GM18951 (cell line): ENCODE results near the gene ZNF24.
A peak's percentile ranks its signal among the peaks of the same experiment; 100 is the strongest.

Experiments used
- POLR2A ChIP-seq: IDR thresholded peaks from 4 replicates; pipeline ENCODE4 v1.6.1; 2011; ENCODE audit warnings: mild to moderate bottlenecking; ENCODE audit not compliant: insufficient read length, insufficient read depth; ENCODE audit errors: extremely low read depth
- in situ Hi-C: fragments of 300-500 bp; cut with MboI; formaldehyde crosslinking; loops from one replicate; pipeline ENCODE4 v1.12.0; 2022; ENCODE audit warnings: low sequenced_read_pairs, mixed read lengths, inconsistent platforms; ENCODE audit not compliant: unreplicated experiment

ZNF24 gene

DNA sequence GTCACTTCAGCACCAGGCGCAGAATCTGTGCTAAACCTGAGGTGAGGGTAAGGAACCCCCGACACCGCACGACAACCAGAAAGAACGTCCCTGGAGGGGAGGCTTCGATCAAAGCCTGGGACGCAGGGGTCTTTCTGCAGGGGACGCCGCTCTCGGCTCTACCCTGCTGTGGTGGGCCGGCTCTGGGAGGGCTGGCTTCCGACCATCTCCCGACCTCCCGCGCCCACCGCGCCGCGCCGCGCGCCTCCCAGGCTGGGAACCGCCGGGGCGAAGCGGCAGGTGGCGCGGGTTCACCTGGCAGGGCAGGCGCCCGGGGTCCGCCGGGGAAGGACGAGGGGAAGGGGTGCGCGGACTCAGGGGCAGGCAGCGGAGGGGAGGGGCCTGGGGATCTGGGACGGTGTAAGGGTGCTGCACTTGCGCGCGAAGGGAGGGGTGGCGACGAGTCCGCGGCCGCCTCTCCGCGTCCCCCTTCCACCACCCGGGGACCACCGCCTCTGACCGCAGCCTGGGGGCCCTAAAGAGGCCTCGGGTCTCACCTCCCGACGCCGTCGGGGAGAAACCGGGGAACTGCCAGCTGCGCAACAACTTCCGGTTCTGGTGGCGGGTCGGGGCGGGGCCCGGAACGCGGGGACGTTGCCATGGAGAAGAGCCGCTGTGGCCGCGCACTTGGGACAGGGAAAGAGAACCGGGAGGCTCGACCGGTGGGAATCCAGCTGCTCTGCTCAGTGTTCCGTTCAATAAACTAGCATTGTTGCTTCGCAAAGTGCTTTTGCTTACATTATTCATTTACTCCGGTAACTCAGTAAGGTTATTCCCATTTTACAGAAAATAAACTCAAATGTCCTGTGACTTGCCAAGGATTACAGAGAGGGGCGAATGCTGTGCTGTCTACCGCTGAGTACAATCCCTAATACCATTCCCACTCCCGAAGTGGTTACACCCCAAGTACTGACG lies 32.8 kb upstream of the ZNF24 start, which contains the start of gene ZNF396:
TSS of gene ZNF396 (minus strand) at position 596 of the 954 bp plus-strand sequence. CDS start 3,045 bp downstream, outside the sequence.
- TF ChIP-seq POLR2A: peak; percentile 35
- in situ Hi-C loops: loop anchor here (25.0 kb wide), 2 partner anchors 560 to 885 kb away; no protein-coding TSS in a partner anchor

GRCh38 chr18:35376393-35376741 lies 32.1 kb upstream of the ZNF24 start:
- TF ChIP-seq POLR2A: no peak
- in situ Hi-C loops: loop anchor here (25.0 kb wide), 2 partner anchors 561 to 886 kb away; no protein-coding TSS in a partner anchor

GRCh38 chr18:35374708-35375107 lies 30.5 kb upstream of the ZNF24 start:
- TF ChIP-seq POLR2A: no peak
- in situ Hi-C loops: loop anchor here (25.0 kb wide), 2 partner anchors 563 to 888 kb away; no protein-coding TSS in a partner anchor

GRCh38 chr18:35371412-35372195 lies 27.4 kb upstream of the ZNF24 start:
- no peak for TF ChIP-seq POLR2A
- in situ Hi-C loops: no loop called here

DNA sequence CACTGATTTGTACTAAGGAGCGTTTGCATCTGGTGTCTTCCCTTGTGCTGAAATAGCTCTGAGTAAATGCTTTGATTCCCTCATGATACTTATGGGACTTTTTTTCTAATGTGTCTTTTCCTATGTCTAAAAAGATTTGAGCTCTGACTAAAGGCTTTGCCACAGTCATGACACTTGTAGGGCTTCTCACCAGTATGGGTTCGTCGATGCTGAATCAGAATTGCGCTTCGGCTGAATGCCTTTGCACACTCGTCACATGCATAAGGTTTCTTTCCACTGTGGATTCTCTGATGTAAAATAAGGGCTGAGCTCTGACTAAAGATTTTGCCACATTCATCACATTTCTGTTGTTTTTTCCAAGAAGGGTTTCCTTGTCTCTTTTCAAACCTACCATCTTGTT lies 24.9 kb upstream of the ZNF24 start:
- no peak for TF ChIP-seq POLR2A
- in situ Hi-C loops: no loop called here

GRCh38 chr18:35368595-35368994 lies 24.4 kb upstream of the ZNF24 start:
- TF ChIP-seq POLR2A: no peak
- in situ Hi-C loops: no loop called here

DNA sequence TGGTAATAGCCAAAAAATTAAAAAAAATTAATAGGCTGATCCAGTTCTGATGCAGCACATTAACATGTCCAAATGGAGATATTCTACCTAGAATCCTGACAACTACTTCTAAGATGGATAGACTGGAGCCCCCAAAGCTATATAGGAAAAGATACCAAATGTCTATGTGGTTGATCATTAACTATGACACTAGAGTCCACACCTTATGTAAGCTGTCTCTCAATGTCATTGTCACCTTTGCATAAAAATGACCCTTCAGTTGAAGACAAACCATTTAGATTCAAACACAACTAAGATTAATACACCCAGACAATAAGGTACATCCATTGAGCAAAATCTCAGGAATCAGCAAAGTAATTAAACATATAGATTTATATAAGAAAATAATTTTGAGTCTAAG lies 18.3 kb upstream of the ZNF24 start:
- no peak for TF ChIP-seq POLR2A
- in situ Hi-C loops: no loop called here

DNA sequence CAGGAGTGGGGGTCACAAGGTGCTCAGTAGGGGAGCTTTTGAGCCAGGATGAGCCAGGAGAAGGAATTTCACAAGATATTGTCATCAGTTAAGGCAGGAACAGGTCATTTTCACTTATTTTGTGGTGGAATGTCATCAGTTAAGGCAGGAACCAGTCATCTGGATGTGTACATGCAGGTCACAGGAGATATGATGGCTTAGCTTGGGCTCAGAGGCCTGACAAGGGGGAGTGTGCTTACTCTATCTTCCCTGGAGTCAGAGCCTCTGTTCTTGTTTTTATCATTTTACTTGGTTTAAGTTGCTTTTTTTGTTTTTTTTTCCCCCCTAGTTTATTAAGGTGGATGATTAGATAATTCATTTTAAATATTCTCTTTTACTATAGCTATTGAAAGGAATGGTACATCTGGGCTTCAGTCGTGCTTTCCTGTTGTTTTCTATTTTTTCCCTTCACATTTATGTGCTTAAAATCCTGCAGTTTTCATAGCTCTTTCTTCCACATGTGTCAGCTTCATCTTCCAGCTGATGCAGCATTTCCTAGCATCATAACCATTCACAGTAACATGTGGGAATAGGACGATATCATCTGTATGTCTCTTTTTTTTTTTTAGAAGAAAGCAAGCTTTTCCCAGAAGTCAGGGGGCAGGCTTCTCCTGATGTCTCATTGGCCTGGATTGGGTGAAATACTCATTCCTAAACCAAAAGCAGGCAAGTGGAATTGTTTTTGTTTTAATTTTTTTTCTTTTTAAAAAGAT lies 17.5 kb upstream of the ZNF24 start:
- in situ Hi-C loops: no loop called here
- TF ChIP-seq POLR2A: no peak

DNA sequence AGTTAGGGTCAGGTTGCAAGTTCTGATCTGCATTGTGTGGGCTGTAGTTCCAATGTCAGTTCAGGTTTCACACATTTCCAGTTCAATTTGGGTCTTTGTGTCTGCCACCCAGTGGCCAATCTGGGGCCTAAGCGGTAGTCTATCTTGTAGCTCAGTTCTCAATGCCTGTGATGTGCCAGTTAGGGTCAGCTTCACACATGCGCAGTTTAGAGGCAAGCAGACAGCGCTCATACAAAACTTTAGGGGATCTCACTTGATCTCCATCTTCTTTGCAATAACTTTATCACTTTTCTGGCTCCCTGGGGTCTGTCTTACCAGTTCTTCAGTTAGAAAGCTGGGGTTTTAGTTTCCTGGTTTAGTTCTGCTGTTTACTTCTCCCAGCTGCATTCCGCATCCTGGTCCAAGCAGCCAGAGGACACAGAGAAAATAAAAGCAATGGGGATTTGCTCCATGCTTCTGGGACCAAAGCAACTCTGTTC lies 11.0 kb upstream of the ZNF24 start:
- in situ Hi-C loops: no loop called here
- TF ChIP-seq POLR2A: no peak

DNA sequence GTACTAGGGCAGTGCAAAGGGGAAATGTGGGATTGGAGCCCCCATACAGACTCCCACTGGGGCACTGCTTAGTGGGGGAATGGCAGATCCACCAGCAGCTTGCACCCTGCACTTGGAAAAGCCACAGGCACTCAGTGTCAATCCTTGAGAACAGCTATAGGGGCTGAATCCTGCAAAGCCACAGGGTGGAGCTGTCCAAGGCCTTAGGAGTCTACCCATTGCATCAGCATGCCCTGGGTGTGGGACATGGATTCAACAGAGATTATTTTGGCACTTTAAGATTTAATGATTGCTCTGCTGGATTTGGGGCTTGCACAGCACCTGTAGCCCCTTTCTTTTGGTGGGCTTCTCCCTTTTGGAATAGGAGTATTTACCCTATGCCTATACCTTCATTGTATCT lies 8.6 kb upstream of the ZNF24 start:
- in situ Hi-C loops: no loop called here

DNA sequence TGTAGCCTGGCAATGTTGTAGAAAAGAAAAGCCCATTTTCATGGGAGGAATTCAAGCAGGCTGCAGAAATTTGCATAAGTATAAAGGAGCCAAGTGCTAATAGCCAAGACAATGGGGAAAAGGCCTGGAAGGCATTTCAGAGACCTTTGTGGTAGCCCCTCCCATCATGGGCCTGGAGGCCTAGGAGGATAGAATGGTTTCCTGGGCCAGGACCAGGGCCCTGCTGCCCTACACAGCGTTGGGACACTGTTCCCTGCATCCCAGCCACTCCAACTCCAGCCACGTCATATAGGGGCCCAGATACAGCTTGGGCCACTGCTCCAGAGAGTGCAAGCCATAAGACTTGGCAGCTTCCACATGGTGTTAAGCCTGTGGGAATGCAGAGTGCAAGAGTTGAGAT lies 8.1 kb upstream of the ZNF24 start:
- in situ Hi-C loops: no loop called here
- TF ChIP-seq POLR2A: no peak

More for the DNA sequence above, 8.6 kb upstream of the ZNF24 start:
- no peak for TF ChIP-seq POLR2A

- in situ Hi-C loops: no loop called here
Measured at GRCh38 chr18:35348001-35348400, 3.8 kb upstream of the ZNF24 start.

DNA sequence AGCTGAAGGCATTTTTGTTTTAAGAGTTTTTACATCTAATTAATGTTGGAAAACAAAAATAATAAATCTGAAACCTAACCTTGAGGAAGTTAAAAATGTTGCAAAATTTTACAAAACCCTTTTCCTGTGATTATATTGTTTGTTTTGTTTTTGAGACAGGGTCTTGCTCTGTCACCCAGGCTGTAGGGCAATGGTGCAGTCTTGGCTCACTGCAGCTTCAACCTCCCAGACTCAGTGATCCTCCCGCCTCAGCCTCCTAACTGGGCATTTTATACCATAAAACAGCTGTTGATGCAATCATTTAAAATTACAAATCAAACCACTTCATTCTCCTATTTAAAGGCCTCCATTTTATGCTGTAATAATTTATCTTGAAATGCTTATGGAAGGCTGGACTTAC lies 1.7 kb upstream of the ZNF24 start:
- in situ Hi-C loops: no loop called here

More at GRCh38 chr18:35348001-35348400, 3.8 kb upstream of the ZNF24 start:
- TF ChIP-seq POLR2A: no peak

DNA sequence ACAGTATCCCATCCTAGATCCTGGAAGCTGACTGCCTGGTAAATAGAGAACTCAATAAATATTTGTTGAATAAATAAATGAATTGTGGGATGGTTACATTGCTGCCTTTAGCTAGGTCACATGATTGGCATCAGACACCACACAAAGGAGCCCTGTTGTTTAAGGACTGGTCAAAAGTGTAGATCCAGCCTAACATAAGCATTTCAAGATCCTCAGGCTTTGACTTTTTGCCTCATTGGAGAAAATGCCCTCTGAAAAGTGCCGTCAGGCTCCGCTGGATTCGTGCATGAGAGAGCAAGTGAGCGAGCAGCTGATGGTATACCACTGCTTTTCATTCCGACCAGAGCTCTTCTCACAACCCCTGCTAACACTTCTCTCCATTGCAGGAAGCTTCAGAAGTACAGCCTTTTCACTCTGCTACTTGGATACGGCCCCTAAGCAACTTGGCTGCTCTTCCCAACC lies 1.3 kb upstream of the ZNF24 start:
- in situ Hi-C loops: no loop called here
- no peak for TF ChIP-seq POLR2A

More for the DNA sequence above, 1.7 kb upstream of the ZNF24 start:
- TF ChIP-seq POLR2A: no peak
